Measurements from ENCODE around the gene DECR2.

- TF ChIP-seq POLR2A (IDR thresholded peaks at IDR 0.05), result no peak
- TF ChIP-seq, protein P1, sequence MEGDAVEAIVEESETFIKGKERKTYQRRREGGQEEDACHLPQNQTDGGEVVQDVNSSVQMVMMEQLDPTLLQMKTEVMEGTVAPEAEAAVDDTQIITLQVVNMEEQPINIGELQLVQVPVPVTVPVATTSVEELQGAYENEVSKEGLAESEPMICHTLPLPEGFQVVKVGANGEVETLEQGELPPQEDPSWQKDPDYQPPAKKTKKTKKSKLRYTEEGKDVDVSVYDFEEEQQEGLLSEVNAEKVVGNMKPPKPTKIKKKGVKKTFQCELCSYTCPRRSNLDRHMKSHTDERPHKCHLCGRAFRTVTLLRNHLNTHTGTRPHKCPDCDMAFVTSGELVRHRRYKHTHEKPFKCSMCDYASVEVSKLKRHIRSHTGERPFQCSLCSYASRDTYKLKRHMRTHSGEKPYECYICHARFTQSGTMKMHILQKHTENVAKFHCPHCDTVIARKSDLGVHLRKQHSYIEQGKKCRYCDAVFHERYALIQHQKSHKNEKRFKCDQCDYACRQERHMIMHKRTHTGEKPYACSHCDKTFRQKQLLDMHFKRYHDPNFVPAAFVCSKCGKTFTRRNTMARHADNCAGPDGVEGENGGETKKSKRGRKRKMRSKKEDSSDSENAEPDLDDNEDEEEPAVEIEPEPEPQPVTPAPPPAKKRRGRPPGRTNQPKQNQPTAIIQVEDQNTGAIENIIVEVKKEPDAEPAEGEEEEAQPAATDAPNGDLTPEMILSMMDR (IDR thresholded peaks at IDR 0.05), result no peak
These were observed 58.1 kb downstream of the DECR2 start for GRCh38 chr16:459761-460160.

Data from thyroid gland (tissue), 4 donors.